HG02798 (cell line): ENCODE results near the gene HIVEP3.
A peak's percentile ranks its signal among the peaks of the same experiment; 100 is the strongest.

ENCODE experiments used
- ATAC-seq: cut with Tn5 transposase; IDR thresholded peaks from one replicate; pipeline ENCODE4 v1.9.1; 2021; ENCODE audit warnings: mild to moderate bottlenecking; ENCODE audit not compliant: unreplicated experiment, poor library complexity

The HIVEP3 gene

GRCh38 chr1:41675401-41675800, 243.3 kb downstream of the HIVEP3 start:
- ATAC-seq, result no peak

GRCh38 chr1:41674522-41674921, 244.2 kb downstream of the HIVEP3 start:
- ATAC-seq, result no peak

- ATAC-seq, result peak; percentile 54
These were observed 244.9 kb downstream of the HIVEP3 start for GRCh38 chr1:41673806-41674205.

GRCh38 chr1:41673378-41673777, 245.3 kb downstream of the HIVEP3 start:
- ATAC-seq, result peak; percentile 41

GRCh38 chr1:41672641-41673361, 245.9 kb downstream of the HIVEP3 start:
- ATAC-seq, result no peak

- ATAC-seq, result no peak
These were observed 246.5 kb downstream of the HIVEP3 start for GRCh38 chr1:41672173-41672572.

GRCh38 chr1:41671116-41671755, 247.5 kb downstream of the HIVEP3 start:
- no peak for ATAC-seq

- ATAC-seq, result no peak
These were observed 248.3 kb downstream of the HIVEP3 start for GRCh38 chr1:41670217-41670957.

GRCh38 chr1:41668967-41669366, 249.8 kb downstream of the HIVEP3 start:
- ATAC-seq, result no peak

- ATAC-seq, result no peak
These were observed 250.6 kb downstream of the HIVEP3 start for GRCh38 chr1:41668054-41668660.

- ATAC-seq, result peak; percentile 66
These were observed 251.6 kb downstream of the HIVEP3 start for GRCh38 chr1:41666981-41667631.

GRCh38 chr1:41665962-41666917, 252.5 kb downstream of the HIVEP3 start:
- no peak for ATAC-seq

GRCh38 chr1:41664861-41665640, 253.7 kb downstream of the HIVEP3 start:
- no peak for ATAC-seq

GRCh38 chr1:41663671-41664400, 254.9 kb downstream of the HIVEP3 start:
- ATAC-seq, result no peak

GRCh38 chr1:41662765-41663437, 255.8 kb downstream of the HIVEP3 start:
- ATAC-seq, result peak; percentile 1

GRCh38 chr1:41662061-41662764, 256.5 kb downstream of the HIVEP3 start:
- ATAC-seq, result peak; percentile 76
